Measurements from ENCODE around the gene YARS1.

Gene YARS1

DNA sequence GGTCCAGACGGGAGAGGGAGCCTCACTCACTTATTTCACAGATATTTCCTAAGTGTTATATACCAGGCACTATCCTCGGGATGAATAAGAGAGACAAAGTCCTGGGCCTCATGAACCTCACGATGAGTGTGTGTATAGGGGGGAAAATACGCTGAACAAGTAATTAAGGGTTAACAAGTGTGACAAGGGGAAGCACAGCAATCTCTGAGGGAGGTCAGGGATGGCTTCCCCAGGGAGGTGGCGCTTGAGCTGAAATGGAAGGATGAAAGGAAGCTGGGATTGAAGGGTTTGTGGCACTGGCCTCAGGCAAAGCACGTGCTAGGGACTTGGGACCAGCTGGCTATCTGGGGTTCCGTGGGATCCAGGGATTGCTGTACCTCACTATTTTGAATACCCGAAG is 68.2 kb downstream of the YARS1 start:
- DNase-seq = no peak

DNA sequence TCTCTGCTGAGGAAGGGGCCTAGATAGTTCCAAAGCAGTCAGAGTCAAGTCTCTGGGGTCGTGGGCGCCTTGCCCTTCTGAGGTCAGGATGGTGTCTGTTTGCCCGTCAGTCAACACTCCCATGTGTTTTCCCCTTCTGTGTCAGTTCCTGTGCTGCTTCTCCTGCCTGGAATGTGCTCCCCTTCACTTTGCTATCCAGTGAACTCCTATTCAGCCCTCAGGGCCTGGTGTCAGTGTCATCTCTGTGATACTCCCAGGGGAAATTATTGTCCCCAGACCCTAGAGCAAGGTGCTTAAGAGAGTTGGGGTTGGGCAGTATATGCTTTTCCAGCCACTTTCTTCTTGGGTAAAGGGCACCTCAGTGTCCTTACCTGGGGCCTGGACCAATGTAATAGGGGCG is 68.8 kb downstream of the YARS1 start:
- DNase-seq = no peak

- DNase-seq = no peak
These were observed 71.0 kb downstream of the YARS1 start for GRCh38 chr1:32746130-32746529.

GRCh38 chr1:32744071-32744425 is 73.1 kb downstream of the YARS1 start:
- no peak for DNase-seq

DNA sequence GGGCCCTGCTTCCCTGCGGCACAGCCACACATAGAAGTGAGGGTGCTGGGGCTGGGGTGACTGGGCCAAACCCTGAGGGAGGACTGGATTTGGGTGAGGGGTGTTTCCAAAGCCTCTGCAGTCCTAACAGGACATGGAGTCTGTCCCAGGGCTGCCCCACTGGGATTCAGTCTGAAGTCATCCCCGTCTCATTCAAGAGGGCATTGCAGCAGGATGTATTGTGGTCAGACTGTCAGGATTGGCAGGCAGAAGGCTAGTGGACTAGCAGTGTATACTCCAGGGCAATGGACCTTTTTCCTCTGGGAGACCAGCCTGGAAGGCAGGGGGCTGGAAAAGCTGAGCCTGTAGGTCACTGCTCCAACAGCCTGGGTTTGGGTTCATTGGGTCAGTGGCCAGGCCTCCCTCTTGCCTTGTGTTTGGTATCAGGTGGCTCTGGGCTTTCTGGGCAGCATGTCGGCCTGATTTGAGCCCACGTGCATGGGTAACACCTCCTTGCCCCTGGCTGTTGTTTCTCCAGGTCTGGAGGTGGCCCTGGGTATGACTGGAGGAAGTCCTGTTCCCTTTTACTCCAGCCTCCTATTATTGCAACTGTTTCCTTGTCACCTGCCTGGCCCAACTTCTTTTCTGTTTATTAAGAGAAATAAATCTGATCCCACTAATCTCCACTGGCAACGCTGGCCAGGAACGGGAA is 73.6 kb downstream of the YARS1 start:
- DNase-seq = no peak

- DNase-seq = no peak
These were observed 74.2 kb downstream of the YARS1 start for GRCh38 chr1:32742956-32743355.

DNA sequence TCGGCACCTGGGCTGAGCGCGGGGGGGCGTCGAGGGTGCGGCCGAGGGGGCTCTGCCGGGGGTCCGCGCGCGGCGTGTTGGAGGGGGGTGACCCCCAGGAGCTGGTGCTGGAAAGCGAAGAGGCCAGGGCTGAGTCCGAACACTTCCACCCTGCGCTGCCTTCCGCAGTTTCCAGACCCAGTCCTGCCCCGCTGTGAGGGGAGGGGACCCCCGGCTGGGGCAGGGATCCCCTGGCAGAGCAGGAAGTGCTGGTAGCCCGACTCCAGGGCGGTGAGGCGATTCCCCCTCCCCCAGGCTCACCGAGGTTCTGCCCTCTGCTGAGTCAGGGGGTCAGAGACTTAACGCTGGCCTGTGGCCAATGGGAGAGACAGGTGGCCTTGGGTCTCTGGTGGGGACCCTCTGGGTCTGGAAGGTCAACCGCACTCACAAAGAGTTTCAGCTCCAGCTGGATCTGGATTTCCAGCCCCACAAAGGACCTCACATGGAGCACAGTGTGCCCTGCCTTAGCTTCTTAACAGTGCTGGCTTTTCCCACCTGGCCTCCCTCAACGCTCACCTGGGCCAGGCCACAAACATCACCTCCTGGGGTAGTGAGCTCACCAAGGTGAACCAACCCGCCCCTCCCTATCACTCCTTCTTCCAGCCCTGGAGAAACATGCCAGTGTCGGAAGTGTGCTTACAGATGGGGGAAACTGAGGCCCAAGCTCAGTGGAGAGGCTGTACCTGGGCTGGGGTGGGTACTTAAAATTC is 74.8 kb downstream of the YARS1 start:
- no peak for DNase-seq

- DNase-seq = no peak
These were observed 75.6 kb downstream of the YARS1 start for GRCh38 chr1:32741413-32742198.

- no peak for DNase-seq
These were observed 76.1 kb downstream of the YARS1 start for GRCh38 chr1:32741059-32741412.

GRCh38 chr1:32736812-32737791 is 80.1 kb downstream of the YARS1 start:
- no peak for DNase-seq

DNA sequence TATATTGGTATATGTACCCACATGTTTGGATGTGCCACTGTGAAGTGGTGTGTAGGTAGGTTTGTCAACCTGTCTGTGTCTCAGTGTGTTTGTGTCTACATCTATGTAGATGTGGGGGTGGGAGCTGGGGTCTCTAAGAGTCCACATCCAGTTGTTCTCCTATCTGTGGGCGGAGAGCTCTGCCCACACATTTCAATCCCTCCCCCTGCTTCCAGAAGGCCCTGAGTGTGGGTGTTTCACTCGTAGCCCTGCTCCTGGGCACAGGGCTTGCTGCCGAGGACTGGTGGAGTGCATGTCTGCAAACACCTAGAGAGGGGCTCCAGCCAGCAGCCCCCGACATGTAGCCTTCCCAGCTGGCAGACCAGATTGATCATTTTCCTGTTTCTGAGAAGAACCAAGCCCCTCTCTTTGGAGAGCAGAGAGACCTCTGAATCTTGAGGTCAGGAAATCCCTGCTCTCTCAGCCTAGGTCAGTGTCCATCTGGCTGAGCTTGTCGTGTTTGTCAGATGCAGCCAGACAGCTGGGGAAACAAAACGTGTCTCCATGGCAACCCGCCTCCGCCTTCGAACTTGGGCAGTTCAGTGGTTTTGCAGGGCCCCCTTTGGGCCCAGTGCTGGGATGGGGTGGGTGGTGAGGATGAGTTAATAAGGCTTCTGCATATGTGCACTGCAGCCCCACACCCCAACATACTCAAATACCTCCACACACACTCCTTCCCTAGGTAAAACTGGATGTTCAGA is 83.4 kb downstream of the YARS1 start:
- DNase-seq = no peak

- DNase-seq = no peak
These were observed 87.7 kb downstream of the YARS1 start for GRCh38 chr1:32729254-32730046.

DNA sequence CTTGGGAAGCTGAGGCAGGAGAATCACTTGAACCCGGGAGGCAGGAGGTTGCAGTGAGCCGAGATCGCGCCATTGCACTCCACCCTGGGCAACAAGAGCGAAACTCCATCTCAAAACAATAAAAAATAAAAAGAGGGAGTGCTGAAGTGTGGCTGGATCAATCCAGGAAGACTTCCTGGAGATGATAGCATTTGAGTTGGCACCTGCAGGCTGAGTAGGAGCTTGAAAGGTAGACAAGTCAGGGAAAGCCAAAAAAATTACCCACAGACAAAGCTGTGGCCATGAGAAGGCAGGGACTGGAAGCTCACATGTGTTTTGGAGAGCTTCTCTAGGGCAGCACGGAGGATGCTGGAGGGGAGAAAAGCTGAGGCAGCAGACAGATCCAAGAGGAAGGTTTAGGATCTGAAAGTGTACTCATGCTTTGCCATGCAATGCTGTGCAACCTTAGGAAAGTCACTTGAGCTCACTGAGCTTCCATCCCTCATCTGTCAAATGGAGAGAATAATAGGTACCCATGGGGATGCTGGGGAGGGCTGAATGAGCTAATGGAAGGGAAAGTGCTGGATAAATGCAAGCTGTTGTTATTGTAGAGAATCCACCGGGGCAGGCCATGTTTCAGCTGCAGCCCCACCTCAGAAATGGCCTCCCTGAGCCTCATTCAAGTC is 88.6 kb downstream of the YARS1 start:
- DNase-seq = no peak

GRCh38 chr1:32727876-32728275 is 89.3 kb downstream of the YARS1 start:
- no peak for DNase-seq

DNA sequence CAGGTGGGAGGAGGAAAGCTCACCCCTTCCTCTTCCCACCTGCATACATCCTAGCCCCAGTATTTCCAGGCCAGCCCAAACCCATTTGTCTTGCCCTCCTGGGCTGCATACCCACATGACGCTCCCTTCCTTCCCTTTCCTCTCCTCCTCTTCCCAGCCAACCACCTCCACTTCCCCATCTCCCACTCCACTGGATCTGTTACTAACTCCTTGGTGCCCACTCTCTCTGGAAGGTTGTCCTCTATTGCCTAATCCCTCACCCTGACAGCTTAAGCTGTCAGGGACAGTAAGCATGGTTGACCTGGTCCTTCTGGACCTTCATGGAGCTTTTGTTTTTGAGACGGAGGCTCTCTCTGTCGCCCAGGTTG is 91.6 kb downstream of the YARS1 start:
- no peak for DNase-seq
